LNCaP clone FGC (cell line): ENCODE data around the gene SAT1.
A peak's percentile ranks its signal among the peaks of the same experiment; 100 is the strongest.

Experiments used
- DNase-seq: peaks from one replicate; pipeline ENCODE4 v3.0.0-alpha.2; 2011; ENCODE audit warnings: low read depth
- H3K4me3 ChIP-seq: 2 replicates; pipeline ENCODE4 v1.5.1; 2011; ENCODE audit warnings: mild to moderate bottlenecking, low read depth, low read length, control low read depth
- CTCF ChIP-seq: IDR thresholded peaks from 2 replicates; pipeline ENCODE4 v1.5.1; 2012; ENCODE audit warnings: mild to moderate bottlenecking; ENCODE audit not compliant: control insufficient read depth, insufficient read depth; ENCODE audit errors: extremely low read depth

The SAT1 gene

GRCh38 chrX:23776363-23776762, 6.6 kb upstream of the SAT1 start:
- no peak overlapping the region for H3K4me3 ChIP-seq
- no peak for TF ChIP-seq CTCF
- DNase-seq, result no peak

GRCh38 chrX:23779025-23779424, 3.9 kb upstream of the SAT1 start:
- no peak for TF ChIP-seq CTCF
- DNase-seq, result no peak

GRCh38 chrX:23782455-23782854, 518 bp upstream of the SAT1 start:
- no peak for DNase-seq
- TF ChIP-seq CTCF, result no peak
- H3K4me3 ChIP-seq, result peak overlapping the region; percentile 28

More at GRCh38 chrX:23779025-23779424, 3.9 kb upstream of the SAT1 start:
- no peak overlapping the region for H3K4me3 ChIP-seq

- no peak for TF ChIP-seq CTCF
- peak overlapping the region; percentile 78 for H3K4me3 ChIP-seq
- no peak for DNase-seq
These were observed 856 bp downstream of the SAT1 start for GRCh38 chrX:23783589-23784469.

GRCh38 chrX:23784470-23785331, 1.7 kb downstream of the SAT1 start:
- H3K4me3 ChIP-seq, result peak overlapping the region; percentile 78
- TF ChIP-seq CTCF, result no peak
- DNase-seq, result peak; percentile 57

- no peak for TF ChIP-seq CTCF
- no peak overlapping the region for H3K4me3 ChIP-seq
- DNase-seq, result no peak
These were observed 2.6 kb downstream of the SAT1 start for GRCh38 chrX:23785580-23785979.
